Measurements from ENCODE around the gene EYS. TPM values are rescaled to one million over a fixed set of nuclear protein-coding genes. Genes with fewer than 3 reads are reported as not detected.
"Not testable (repeated sequence)": the region's sequence is repeated elsewhere in the genome, so short reads cannot be mapped to it uniquely, and the experiment has no call there.

The EYS gene
- total RNA-seq, 1 experiment from 2014 or later: 0.87 TPM

DNA sequence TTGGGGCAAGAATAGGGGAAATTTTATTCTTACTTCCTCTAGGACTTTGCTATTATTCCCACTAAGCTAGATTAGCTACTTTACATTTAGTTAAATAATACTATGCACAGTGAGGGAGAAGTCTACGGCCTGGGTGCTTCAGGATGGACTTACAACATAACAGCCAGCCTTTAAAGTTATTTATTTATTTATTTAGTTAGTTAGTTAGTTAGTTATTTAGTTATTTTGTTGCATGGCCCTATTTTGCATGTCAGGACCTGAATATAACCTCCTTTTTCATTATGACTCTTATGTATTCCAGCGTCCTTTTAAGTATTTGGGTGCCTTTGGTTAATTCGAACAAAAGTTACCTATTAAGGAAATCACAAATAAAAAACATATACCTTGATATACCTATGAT is 238.7 kb downstream of the EYS start:
- DNase-seq (ENCODE audit: low read depth): no peak

DNA sequence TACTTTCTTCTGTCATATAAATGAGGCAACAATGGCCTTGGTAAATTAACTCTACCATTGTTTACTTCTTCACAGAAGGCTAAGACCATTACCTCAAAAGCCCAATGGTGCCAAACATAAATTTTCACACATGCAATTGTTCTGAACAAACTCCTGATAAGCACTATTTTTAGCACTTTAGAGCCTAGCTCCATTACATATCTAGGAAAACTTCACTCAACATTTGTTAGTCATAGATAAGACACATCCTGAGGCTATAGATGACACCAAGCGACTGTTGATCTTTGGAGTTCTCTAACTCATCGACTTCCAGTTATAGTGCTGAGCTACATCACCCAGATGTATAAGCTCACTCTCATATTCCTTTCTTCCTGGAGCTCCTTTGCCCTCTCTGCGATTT is 245.9 kb downstream of the EYS start:
- no peak for DNase-seq (ENCODE audit: low read depth)

DNA sequence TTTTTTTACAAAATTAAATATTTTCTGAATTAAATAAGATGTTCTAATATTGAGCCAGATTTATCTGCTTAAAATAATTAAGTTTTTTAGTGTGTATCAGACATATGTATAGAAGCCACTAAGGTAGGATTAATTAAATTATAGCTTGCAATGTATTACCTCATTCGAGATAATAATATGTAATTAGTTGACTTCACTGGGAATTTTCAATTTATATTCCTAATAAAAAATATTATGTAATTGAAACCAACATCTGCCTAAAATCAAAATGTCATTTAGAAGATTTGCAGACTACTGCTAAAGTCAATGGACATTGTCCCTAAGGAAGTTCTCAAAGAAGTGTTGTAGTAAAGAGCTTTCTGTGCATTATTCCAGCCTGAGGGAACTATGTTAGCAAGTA is 254.7 kb downstream of the EYS start:
- DNase-seq (ENCODE audit: low read depth): no peak

DNA sequence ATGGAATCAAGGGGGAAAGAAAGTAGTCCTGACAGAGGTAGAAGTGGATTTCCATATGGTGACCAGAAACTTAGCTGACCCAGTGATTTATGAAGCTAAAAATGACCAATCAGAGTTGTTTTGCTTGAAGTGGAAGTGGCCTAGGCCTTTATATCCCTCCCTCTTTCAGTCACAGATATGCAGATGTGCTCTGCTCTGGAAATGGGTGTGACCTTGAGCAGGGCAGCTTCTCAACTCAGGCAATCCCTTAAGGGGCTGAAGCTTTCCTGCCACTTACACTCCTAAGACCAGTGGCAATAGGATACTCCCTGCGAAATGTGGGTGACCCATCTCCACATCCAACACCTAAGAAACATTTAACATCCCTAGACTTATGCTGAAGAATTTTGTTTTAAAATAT is 256.6 kb downstream of the EYS start:
- DNase-seq (ENCODE audit: low read depth): no peak

DNA sequence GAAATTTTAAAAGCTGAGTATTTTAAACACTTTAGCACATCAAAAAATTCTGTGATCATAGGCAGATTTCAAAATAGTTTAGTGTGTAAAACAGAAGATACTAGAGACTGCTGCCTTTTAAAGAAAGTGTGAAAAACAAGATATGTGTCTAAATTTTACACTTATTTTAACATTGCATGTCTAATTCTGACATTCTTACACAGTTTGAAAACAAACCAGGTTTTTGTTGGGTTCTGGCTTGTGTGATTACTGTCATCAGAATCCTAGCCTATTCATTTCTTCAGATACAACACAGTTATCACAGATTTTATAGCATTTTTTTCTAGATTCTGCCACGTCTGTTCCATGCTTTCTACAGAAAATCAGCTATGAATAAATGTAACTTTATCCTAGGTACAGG is 257.1 kb downstream of the EYS start:
- DNase-seq (ENCODE audit: low read depth): no peak

DNA sequence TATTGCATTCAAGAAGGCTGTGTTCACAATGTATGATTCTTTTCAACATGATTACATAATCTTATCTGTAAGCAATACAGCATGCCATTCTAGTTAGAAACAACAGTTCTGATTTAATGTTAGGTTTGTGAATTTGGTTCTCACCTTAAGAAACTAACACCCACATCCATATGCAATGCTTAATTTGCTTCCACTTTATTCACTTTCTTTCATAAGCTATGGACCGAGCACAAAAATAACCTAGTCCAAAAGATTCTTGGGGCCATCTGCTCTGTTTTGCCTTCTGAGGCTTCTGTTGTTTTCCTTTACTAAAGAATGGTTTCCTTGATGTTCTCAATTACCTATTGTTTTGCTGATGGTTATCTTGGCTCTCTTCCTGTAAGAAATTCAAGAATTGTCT is 258.2 kb downstream of the EYS start:
- DNase-seq (ENCODE audit: low read depth): no peak

DNA sequence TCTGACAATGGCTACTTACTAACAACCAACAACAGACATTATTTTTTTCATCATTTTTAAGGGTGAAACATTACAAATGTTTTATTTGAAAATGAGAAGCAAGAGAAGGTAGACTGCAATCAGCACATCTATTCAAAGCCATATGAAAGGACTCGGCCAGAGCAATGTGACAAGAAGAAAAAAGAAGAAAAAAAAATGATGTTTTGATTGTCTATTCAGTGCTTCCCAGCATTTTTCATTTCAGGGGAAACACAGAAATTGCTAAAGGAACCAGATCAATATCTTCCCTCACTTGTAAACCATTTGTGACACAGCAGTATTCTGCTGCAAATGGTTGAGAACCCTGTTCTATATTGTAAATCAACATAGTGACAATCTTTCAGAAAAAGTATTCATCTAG is 270.7 kb downstream of the EYS start:
- no peak for DNase-seq (ENCODE audit: low read depth)

DNA sequence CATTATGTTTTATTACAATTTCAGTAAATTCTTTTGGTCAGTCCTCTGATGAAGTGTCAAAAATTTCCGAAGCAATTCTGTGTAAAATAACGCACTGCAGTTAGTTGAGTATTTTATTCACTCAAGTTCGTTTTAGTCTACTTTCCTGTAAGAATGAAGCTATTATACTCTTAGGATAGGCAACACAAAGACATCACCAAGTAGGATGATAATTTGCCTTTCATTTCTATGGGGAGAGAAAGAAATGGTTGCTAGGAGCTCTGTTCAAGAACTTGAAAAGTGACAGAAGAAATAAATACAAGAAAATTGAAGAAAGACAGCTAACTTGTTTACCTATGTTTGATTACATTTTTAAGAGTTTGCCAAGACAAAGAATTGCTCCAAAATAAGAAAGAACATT is 290.4 kb downstream of the EYS start:
- no peak for DNase-seq (ENCODE audit: low read depth)

DNA sequence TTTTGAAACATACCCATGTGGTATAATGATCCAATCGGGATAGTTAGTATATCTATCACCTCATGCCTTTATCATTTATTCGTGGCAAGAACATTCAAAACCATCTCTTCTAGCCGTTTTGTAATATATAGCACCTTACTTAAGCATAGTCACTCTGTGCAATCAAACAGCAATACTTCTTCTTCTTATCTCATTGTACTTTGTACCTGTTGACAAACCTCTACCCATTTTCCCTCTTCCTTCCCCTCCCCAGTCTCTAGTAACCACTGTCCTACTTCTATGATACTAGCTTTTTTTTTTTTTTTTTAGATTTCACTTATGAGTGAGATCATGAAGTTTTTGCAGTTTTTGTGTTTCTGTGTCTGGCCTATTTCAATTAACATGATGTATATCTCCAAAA is 296.7 kb downstream of the EYS start:
- DNase-seq (ENCODE audit: low read depth): no peak

DNA sequence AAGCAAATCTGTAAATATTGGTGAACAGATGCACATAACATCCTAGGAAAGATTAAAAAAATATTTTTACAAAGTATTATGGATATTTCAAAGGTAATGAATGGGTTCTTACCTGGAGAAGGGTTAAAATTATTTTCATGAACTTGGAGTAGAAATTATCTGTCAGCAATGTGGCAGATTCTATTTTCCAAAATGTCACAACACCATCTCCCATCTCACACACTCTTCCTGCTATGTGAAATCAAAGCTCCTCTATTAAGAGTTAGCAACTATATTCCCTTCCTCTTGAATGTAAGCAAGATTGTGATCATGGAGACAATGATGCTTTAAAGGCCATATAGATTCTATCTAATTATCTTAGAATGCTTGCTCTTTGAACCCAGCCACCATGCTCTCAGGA is 304.5 kb downstream of the EYS start:
- no peak for DNase-seq (ENCODE audit: low read depth)

DNA sequence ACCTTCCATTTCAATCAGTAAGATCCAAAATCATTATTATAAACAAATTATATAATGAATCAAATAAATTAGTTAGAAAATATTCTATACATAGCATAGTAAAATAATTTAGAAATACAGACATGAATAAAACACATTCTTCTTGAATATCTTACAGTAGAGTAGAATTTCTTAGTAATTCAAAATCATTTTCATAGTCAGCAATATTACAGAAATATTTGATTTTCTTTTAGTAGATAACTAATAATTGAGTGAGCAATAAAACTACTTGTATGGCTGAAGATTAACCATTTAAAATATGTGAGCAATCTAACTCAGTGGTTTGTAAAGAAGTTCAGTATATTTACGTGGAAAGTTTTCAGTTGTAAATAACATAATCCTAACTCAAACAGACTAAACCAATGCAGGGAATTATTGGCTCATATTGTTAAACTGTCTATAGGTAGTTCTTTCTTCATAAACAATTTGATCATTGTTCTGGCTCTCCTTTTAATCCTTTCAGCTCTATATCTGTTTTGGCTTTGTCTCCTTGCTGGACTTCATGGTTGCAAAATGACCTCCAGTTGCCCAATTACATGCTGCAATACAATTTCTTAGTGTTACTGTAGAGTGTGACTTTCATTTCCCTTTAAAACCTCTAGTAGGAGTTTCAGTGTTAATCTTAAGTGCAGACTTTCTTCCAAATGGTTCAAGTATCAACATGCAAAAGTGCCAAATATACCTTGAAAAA is 307.5 kb downstream of the EYS start:
- no peak for DNase-seq (ENCODE audit: low read depth)

DNA sequence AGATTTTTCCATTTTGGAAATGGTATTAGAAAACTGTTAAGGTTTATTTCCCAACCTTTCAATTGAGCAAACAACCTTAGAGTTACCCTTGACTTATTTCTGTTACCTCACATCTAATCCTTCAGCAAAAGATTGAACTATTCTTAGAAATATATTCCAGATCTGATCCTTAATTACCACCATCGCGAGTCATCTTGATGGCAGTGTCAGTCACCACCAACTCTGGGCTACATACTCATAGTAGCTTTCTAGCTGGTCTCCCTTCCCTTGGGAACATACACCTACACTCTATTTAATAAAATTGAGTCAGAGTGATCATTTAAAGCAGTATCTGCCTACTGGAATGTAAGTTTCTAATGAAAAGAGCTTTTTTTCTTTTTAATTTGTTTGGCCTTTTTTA is 308.2 kb downstream of the EYS start:
- DNase-seq (ENCODE audit: low read depth): no peak

DNA sequence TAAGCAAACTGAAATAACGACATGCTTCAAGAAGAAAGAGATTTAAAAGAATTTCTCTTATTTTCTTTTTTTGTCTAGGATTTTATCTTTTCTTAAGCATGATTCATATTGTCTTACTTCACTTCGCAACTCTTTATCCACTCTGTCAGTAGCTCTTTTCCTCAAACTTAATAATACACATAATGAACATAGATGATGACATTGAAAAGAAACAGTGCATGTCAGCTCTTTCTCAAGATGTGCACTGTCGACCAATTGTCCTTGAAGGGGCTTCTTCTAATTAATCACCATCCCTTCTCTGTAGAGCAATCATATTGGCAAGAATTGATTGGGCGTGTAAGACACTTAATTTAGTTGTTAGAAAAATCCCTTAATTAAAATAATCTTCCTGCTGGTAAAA is 356.5 kb downstream of the EYS start:
- no peak for DNase-seq (ENCODE audit: low read depth)

DNA sequence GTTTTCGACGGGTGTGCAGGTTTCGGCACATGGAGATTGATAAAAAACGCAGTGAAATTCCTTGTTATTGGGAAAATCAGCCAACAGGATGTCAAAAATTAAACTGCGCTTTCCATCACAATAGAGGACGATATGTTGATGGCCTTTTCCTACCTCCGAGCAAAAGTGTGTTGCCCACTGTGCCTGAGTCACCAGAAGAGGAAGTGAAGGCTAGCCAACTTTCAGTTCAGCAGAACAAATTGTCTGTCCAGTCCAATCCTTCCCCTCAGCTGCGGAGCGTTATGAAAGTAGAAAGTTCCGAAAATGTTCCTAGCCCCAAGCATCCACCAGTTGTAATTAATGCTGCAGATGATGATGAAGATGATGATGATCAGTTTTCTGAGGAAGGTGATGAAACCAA is 404.4 kb downstream of the EYS start:
- not testable (repeated sequence) for DNase-seq (ENCODE audit: low read depth)

DNA sequence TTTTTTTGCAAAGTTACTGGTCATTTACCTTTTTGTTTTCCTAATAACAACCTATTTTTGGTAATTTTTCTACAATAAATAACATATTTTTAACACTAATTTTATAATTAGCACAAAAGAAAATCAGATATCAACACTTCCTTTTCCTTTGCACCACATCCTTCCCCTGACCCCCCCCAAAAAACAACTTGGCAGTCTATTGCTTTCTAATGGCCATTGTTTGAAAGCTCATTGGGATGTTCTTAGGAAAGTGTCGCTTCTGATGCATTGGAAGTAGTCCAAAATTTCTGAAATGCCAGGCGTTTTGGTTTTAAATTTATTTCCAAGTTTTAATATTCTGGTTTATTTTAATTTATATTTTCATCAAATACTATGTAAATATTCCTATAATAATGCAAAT is 407.8 kb downstream of the EYS start:
- DNase-seq (ENCODE audit: low read depth): no peak

DNA sequence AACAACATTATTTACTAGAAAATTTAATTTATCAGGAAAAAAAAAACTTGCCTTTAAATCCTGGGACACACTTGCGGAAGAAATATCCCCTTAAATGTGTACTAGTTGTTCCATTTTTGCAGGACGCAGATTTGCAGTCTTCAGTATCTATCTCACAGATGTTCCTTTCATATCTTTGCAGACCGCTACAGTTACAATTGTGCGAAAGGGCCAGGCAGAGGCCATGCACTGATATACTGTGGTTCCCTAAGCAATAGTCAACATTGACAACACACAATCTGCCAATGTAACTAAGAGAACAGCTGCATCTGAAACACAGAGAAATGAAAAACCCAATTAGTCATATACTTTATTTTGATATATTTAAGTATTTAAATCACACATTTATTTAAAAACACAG is 411.2 kb downstream of the EYS start:
- no peak for DNase-seq (ENCODE audit: low read depth)

DNA sequence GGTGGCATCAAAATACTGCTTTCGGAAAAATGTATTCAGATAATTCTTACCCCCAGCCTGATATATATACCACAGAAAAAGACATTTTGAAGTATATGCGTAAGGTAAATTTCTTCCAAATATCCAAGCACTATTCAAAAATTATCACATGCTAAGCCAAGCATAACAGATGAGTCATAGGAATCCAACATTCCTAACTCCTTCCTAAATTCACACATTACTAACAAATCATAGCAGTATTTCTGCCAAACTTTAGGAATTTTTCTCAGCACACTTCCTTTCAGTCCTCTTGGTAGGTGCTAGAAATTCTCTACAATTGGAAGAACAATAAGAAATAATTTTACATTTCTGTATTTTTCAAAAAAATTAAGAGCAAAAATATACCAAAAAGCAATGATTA is 417.5 kb downstream of the EYS start:
- peak; percentile 48 for DNase-seq (ENCODE audit: low read depth)

DNA sequence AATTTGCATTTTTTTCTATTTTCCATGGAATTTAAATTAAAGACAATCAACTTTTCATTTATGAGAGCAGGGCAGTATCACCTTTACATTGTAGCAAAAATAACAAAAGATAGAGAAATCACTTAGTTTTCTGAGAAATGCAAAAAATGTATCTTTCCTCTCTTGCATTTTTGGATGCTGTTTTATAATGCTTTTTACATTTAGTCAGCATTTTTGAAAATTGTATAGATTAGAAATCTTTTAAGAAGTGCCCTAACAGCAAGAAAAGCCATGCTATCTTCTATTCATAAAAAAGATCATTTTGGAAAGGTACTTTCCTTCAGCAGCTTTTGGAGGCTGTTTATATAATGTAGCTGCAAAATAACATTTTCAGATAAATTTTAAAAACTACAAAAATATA is 421.8 kb downstream of the EYS start:
- no peak for DNase-seq (ENCODE audit: low read depth)

DNA sequence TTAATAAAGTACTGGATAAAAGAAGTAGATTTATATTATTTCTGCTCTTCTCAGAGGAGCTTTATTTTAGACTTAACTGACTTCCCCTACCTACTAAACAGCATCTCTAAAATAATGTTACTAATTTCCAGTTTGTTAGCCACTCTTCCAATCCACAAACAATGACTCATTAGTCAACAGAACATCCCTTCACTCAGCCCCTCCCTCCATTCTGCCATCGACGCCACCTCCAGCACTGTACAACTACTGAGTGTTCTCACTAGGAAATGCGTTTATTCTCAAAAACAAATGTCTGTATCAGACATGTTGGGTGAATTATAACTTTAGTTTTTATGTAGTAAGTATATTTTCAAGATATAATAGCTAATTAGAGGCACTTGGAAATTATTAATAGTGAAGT is 427.0 kb downstream of the EYS start:
- no peak for DNase-seq (ENCODE audit: low read depth)

DNA sequence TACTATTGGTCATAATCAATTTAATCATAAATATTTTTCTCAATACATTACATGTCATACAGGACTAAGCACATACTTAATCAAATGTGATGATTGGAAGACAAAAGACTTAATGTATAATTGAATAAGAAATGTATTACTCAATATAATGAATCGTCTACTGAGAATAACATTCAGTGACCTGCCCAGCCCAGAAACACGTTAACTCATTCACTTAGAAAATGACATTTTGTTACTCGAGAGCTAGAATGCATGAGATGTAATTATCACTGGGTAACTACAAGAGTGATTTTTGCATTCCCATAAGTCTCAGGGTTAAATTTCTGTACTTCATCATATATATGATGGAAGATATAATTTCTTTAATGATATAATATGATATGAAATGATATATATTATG is 444.8 kb downstream of the EYS start:
- no peak for DNase-seq (ENCODE audit: low read depth)

DNA sequence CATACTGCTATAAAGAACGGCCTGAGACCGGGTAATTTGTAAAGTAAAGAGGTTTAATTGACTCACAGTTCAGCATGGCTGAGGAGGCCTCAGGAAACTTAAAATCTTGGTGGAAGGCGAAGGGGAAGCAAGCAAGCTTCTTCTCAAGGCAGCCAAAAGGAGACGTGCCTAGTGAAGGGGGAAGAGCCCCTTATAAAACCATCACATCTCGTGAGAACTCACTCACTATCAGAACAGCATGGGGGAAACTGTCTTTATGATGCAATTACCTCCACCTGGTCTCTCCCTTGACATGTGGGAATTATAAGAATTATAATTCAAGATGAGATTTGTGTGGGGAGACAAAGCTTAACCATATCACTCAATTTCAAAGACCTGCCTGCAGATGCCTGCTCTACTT is 447.0 kb downstream of the EYS start:
- no peak for DNase-seq (ENCODE audit: low read depth)

DNA sequence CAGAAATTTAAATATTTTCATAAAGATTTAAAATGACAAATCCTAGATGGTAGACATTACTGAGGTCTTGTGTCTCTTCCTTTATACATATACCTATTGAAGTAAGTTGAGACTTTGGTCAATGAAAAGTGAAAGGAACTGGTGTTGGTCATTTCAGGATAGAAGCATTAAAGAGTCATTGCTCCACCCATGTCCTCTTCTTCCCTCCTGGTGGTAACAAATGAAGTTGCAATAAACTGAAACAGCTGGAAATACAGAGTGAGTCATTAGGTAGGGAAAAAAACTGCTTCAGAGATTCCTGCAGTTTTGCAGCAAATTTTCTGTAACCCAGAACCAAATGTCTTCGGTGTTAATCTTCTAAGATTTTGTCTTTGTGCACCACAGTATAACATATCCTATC is 448.0 kb downstream of the EYS start:
- peak; percentile 53 for DNase-seq (ENCODE audit: low read depth)

DNA sequence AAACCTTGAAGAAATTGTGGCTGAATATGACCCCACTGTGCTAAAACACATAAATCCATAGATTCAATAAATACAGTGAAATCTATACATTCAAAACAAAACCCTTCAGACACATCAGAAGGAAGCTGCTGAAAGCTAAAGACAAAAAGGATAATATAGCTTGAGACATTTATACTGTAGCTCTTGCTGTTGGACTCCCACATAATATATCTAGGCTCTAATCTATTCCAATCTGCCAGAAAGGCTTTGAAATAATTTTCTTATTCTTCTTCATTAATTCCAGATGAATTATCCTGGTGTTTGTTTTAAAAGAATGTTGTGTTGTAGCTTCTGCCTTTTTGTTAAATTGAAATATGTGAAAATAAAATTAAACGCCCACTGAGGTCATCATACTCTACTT is 454.0 kb downstream of the EYS start:
- DNase-seq (ENCODE audit: low read depth): no peak

DNA sequence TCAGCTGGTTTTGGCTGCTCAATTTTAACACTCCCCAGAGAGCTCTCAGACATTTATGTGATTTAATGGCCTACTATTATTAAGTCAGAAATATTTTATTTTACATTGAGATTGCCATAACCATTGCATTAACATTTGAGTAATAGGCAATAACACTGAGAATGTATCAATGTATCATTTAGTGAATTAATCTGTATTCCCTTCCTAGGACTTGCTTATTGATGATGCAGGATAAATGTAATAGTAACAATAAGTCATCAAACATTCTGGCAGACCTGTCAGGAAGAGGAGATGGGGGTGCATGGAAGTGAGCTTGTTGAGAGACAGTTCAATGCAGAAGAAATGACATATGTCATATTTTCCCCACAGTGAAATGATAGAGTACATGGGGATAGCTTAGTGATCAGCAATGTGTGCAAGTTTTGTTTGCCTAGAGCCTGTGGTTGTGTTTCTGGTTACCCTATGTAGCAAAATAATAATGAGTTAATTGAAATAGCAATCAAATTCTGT is 458.9 kb downstream of the EYS start:
- DNase-seq (ENCODE audit: low read depth): no peak

Measured in HT1080 (cell line).